H9 (cell line): ENCODE results near the gene ADGRD1. TPM values are rescaled to one million over a fixed set of nuclear protein-coding genes. Genes with fewer than 3 reads are reported as not detected.

Experiments
- DNase-seq: peaks from one replicate; pipeline ENCODE4 v3.0.0-alpha.2; 2017
- H2AFZ ChIP-seq: one replicate; pipeline ENCODE4 v1.6.1; 2013; ENCODE audit warnings: mild to moderate bottlenecking, low read length, control low read depth, moderate library complexity
- H2AK5ac ChIP-seq: 2 replicates; pipeline ENCODE4 v1.6.1; 2013; ENCODE audit warnings: low read length, control low read depth, mixed read lengths; ENCODE audit not compliant: insufficient read length
- H2BK120ac ChIP-seq: one replicate; pipeline ENCODE4 v1.6.1; 2013; ENCODE audit warnings: low read depth, mild to moderate bottlenecking, low read length, control low read depth, inconsistent platforms; ENCODE audit not compliant: poor library complexity, severe bottlenecking
- H2BK12ac ChIP-seq: 2 replicates; pipeline ENCODE4 v1.6.1; 2013; ENCODE audit warnings: low read length, control low read depth, mixed read lengths, low read depth; ENCODE audit not compliant: insufficient read length
- H2BK15ac ChIP-seq: 2 replicates; pipeline ENCODE4 v1.6.1; 2013; ENCODE audit warnings: low read depth, low read length, control low read depth
- H2BK20ac ChIP-seq: one replicate; pipeline ENCODE4 v1.6.1; 2013; ENCODE audit warnings: low read depth, mild to moderate bottlenecking, low read length, control low read depth, inconsistent platforms; ENCODE audit not compliant: poor library complexity, severe bottlenecking
- H2BK5ac ChIP-seq: 2 replicates; pipeline ENCODE4 v1.6.1; 2013; ENCODE audit warnings: low read length, control low read depth, mixed read lengths; ENCODE audit not compliant: insufficient read length
- H3K14ac ChIP-seq: 2 replicates; pipeline ENCODE4 v1.6.1; 2013; ENCODE audit warnings: low read length, control low read depth; ENCODE audit not compliant: insufficient read depth
- H3K18ac ChIP-seq: 2 replicates; pipeline ENCODE4 v1.6.1; 2013; ENCODE audit warnings: low read depth, mild to moderate bottlenecking, mixed read lengths, low read length, control low read depth; ENCODE audit not compliant: insufficient read length
- H3K23ac ChIP-seq: 2 replicates; pipeline ENCODE4 v1.6.1; 2013; ENCODE audit warnings: low read length, control low read depth, mixed read lengths, low read depth; ENCODE audit not compliant: insufficient read length
- H3K23me2 ChIP-seq: 2 replicates; pipeline ENCODE4 v1.6.1; 2013; ENCODE audit warnings: low read depth, mild to moderate bottlenecking, mixed read lengths, low read length, control low read depth; ENCODE audit not compliant: insufficient read length, poor library complexity, severe bottlenecking
- H3K27ac ChIP-seq: 2 replicates; pipeline ENCODE4 v1.5.1; 2013; ENCODE audit warnings: low read length, control low read depth, mixed read lengths, low read depth; ENCODE audit not compliant: insufficient read length
- H3K27me3 ChIP-seq: 2 replicates; pipeline ENCODE4 v1.6.1; 2013; ENCODE audit warnings: low read length, control low read depth, inconsistent platforms; ENCODE audit not compliant: insufficient read depth
- H3K4ac ChIP-seq: 2 replicates; pipeline ENCODE4 v1.6.1; 2013; ENCODE audit warnings: low read depth, mild to moderate bottlenecking, control low read depth, inconsistent platforms, low read length, moderate library complexity
- H3K4me1 ChIP-seq: 2 replicates; pipeline ENCODE4 v1.6.1; 2013; ENCODE audit warnings: low read length, control low read depth, inconsistent platforms; ENCODE audit not compliant: insufficient read depth
- H3K4me2 ChIP-seq: 2 replicates; pipeline ENCODE4 v1.6.1; 2013; ENCODE audit warnings: low read length, control low read depth, mixed read lengths; ENCODE audit not compliant: insufficient read length, insufficient read depth
- H3K56ac ChIP-seq: 2 replicates; pipeline ENCODE4 v1.6.1; 2013; ENCODE audit warnings: low read depth, mild to moderate bottlenecking, mixed read lengths, low read length, control low read depth; ENCODE audit not compliant: insufficient read length
- H3K79me1 ChIP-seq: 2 replicates; pipeline ENCODE4 v1.6.1; 2013; ENCODE audit warnings: low read depth, mild to moderate bottlenecking, moderate library complexity, low read length, control low read depth, inconsistent platforms; ENCODE audit not compliant: insufficient read depth, poor library complexity, severe bottlenecking
- H3K79me2 ChIP-seq: 2 replicates; pipeline ENCODE4 v1.6.1; 2013; ENCODE audit warnings: low read length, control low read depth, inconsistent platforms; ENCODE audit not compliant: insufficient read depth
- H3K9ac ChIP-seq: 2 replicates; pipeline ENCODE4 v1.6.1; 2013; ENCODE audit warnings: low read length, control low read depth, mixed read lengths; ENCODE audit not compliant: insufficient read length; ENCODE audit errors: extremely low read depth
- H3K9me3 ChIP-seq: one replicate; pipeline ENCODE4 v1.6.1; 2013; ENCODE audit warnings: low read depth, low read length, inconsistent platforms; ENCODE audit not compliant: control insufficient read depth
- H3T11ph ChIP-seq: one replicate; pipeline ENCODE4 v1.6.1; 2013; ENCODE audit warnings: mild to moderate bottlenecking, low read length, control low read depth, inconsistent platforms
- H4K20me1 ChIP-seq: one replicate; pipeline ENCODE4 v1.6.1; 2013; ENCODE audit not compliant: control insufficient read depth, insufficient read length, insufficient read depth
- H4K5ac ChIP-seq: 2 replicates; pipeline ENCODE4 v1.6.1; 2013; ENCODE audit warnings: low read depth, mild to moderate bottlenecking, mixed read lengths, low read length, control low read depth; ENCODE audit not compliant: insufficient read length
- H4K8ac ChIP-seq: replicated peaks from 2 replicates; pipeline ENCODE4 v1.6.1; 2013; ENCODE audit warnings: low read length, control low read depth, mixed read lengths, low read depth; ENCODE audit not compliant: insufficient read length
- H4K91ac ChIP-seq: 2 replicates; pipeline ENCODE4 v1.6.1; 2013; ENCODE audit warnings: low read depth, mild to moderate bottlenecking, moderate library complexity, mixed read lengths, low read length, control low read depth; ENCODE audit not compliant: insufficient read length
- H3K27ac Mint-ChIP-seq, 3 experiments: 2 replicates in 2 of 3; 3 replicates in 1 of 3; pipeline ENCODE4 v1.8.0; 2020 to 2021; ENCODE audit warnings: mixed read lengths in 3 of 3, mild to moderate bottlenecking in 1 of 3, moderate library complexity in 1 of 3
- H3K27me3 Mint-ChIP-seq: 2 replicates; pipeline ENCODE4 v1.8.0; 2021; ENCODE audit warnings: low read depth, mild to moderate bottlenecking, moderate library complexity, mixed read lengths
- H3K36me3 Mint-ChIP-seq, 3 experiments: 2 replicates in 2 of 3; 3 replicates in 1 of 3; pipeline ENCODE4 v1.8.0; 2020 to 2021; ENCODE audit warnings: low read depth in 3 of 3, mixed read lengths in 3 of 3; ENCODE audit not compliant: insufficient read depth in 1 of 3
- H3K4me1 Mint-ChIP-seq, 2 experiments: 2 replicates each; pipeline ENCODE4 v1.8.0; 2020; ENCODE audit warnings: mixed read lengths in 2 of 2
- H3K4me3 Mint-ChIP-seq, 2 experiments: 2 replicates in 1 of 2; 3 replicates in 1 of 2; pipeline ENCODE4 v1.8.0; 2020 to 2021; ENCODE audit warnings: mild to moderate bottlenecking in 2 of 2, mixed read lengths in 2 of 2, moderate library complexity in 1 of 2
- H3K9me3 Mint-ChIP-seq, 2 experiments: 2 replicates in 1 of 2; 3 replicates in 1 of 2; pipeline ENCODE4 v1.8.0; 2020; ENCODE audit warnings: mild to moderate bottlenecking in 2 of 2, mixed read lengths in 2 of 2, moderate library complexity in 1 of 2
- WGBS: extraction: QIAGEN DNeasy Blood & Tissue Kit; methylation state at CpG from one replicate; pipeline ENCODE4 v1.1.7; 2013; ENCODE audit warnings: missing lambda C conversion rate, low lambda C conversion rate, mixed read lengths; ENCODE audit not compliant: insufficient read length; ENCODE audit errors: extremely low coverage; 5-methylcytosine and 5-hydroxymethylcytosine counted together
- total RNA-seq: library from RNA; stranded (reverse); gene quantifications from 2 replicates; pipeline ENCODE4 v1.2.1, GENCODE V29; 2021
- TF ChIP-seq, protein P1 (sequence below): fragments of 200-600 bp; sonication (generic); conservative IDR thresholded peaks from 3 replicates; pipeline ENCODE4 v1.8.0; 2021; ENCODE audit warnings: antibody characterized with exemption, mild to moderate bottlenecking

ADGRD1 gene
- total RNA-seq, 1 experiment from 2014 or later: 0.52 TPM

- no peak overlapping the region for H4K5ac ChIP-seq
- Mint-ChIP-seq H3K4me1 (peaks cover 7 to 10% of the 10 kb centered on the region in 2 experiments), H3K9me3 (no peaks in the 10 kb centered on the region), H3K4me3 (no peak overlapping the region; a peak in 1 of 5 replicates), H3K27ac (no peak overlapping the region), H3K27me3 (peaks cover 9% of the 10 kb centered on the region), H3K36me3 (no peaks in the 10 kb centered on the region; a peak in 1 of 7 replicates)
- H2BK5ac ChIP-seq: no peak overlapping the region
- no peak overlapping the region for H4K8ac ChIP-seq
- no peak overlapping the region for H3K23ac ChIP-seq
- no peak overlapping the region for H3K4me2 ChIP-seq
- no peaks in the 10 kb centered on the region for H3K79me1 ChIP-seq
- H2BK12ac ChIP-seq: no peak overlapping the region
- no peaks in the 10 kb centered on the region for H3K4me1 ChIP-seq
- no peak overlapping the region for H2AFZ ChIP-seq
- no peaks in the 10 kb centered on the region for H3K79me2 ChIP-seq
- no peak overlapping the region for H3K56ac ChIP-seq
- no peak overlapping the region for H4K91ac ChIP-seq
- WGBS: no CpG with 5 or more reads among the region's 10 CpGs
- no peak overlapping the region for H2BK20ac ChIP-seq
- H2BK15ac ChIP-seq: no peak overlapping the region
- H3K4ac ChIP-seq: no peak overlapping the region
- H2AK5ac ChIP-seq: no peak overlapping the region
- H3T11ph ChIP-seq: no peak overlapping the region
- H2BK120ac ChIP-seq: no peak overlapping the region
- no peaks in the 10 kb centered on the region for H3K23me2 ChIP-seq
- no peaks in the 10 kb centered on the region for H4K20me1 ChIP-seq
- H3K27ac ChIP-seq: no peak overlapping the region
- H3K14ac ChIP-seq: no peak overlapping the region
- no peak for DNase-seq
- H3K9ac ChIP-seq: no peak overlapping the region
- TF ChIP-seq, protein P1, sequence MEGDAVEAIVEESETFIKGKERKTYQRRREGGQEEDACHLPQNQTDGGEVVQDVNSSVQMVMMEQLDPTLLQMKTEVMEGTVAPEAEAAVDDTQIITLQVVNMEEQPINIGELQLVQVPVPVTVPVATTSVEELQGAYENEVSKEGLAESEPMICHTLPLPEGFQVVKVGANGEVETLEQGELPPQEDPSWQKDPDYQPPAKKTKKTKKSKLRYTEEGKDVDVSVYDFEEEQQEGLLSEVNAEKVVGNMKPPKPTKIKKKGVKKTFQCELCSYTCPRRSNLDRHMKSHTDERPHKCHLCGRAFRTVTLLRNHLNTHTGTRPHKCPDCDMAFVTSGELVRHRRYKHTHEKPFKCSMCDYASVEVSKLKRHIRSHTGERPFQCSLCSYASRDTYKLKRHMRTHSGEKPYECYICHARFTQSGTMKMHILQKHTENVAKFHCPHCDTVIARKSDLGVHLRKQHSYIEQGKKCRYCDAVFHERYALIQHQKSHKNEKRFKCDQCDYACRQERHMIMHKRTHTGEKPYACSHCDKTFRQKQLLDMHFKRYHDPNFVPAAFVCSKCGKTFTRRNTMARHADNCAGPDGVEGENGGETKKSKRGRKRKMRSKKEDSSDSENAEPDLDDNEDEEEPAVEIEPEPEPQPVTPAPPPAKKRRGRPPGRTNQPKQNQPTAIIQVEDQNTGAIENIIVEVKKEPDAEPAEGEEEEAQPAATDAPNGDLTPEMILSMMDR: no peak
- H3K18ac ChIP-seq: no peak overlapping the region
- no peaks in the 10 kb centered on the region for H3K9me3 ChIP-seq
- H3K27me3 ChIP-seq: no peaks in the 10 kb centered on the region
Measured at GRCh38 chr12:130977743-130978095, 24.0 kb downstream of the ADGRD1 start.
